H1 (cell line): Measurements from ENCODE around the gene SLC30A7. TPM values are rescaled to one million over a fixed set of nuclear protein-coding genes. Genes with fewer than 3 reads are reported as not detected.

ENCODE experiments used
- CTCF ChIA-PET: fragments of 300-600 bp; sonication (Branson Sonifier 250); formaldehyde crosslinking; loops from one replicate; lab custom pipeline; 2021; ENCODE audit not compliant: partially characterized antibody; lab: Charles Lee
- POLR2A ChIA-PET: fragments of 300-600 bp; sonication (Branson Sonifier 250); formaldehyde crosslinking; loops from one replicate; lab custom pipeline; 2021; ENCODE audit warnings: inconsistent platforms; ENCODE audit not compliant: partially characterized antibody; lab: Charles Lee
- DNase-seq, 2 experiments: peaks; one replicate each; pipeline versions ENCODE4 v3.0.0 to v3.0.0-alpha.2; 2010 to 2022; ENCODE audit warnings: low spot score in 2 of 2, low read depth in 1 of 2, mixed read lengths in 1 of 2
- FAIRE-seq: peaks from 2 replicates; lab custom pipeline; 2011; peaks lifted over from hg19 to GRCh38; lab: Jason Lieb, UNC
- H2AFZ ChIP-seq: 2 replicates; pipeline ENCODE4 v1.8.1; 2012; ENCODE audit warnings: low read length, inconsistent platforms
- H2AK5ac ChIP-seq: 2 replicates; pipeline ENCODE4 v1.6.1; 2013; ENCODE audit warnings: low read depth, low read length
- H2BK120ac ChIP-seq: replicated peaks from 2 replicates; pipeline ENCODE3; 2013; ENCODE audit warnings: low read depth, low read length, inconsistent platforms
- H2BK12ac ChIP-seq: 2 replicates; pipeline ENCODE4 v1.6.1; 2013; ENCODE audit warnings: low read depth, low read length
- H2BK15ac ChIP-seq: 2 replicates; pipeline ENCODE4 v1.6.1; 2013; ENCODE audit warnings: low read length
- H2BK20ac ChIP-seq: 2 replicates; pipeline ENCODE4 v1.6.1; 2013; ENCODE audit warnings: low read length
- H2BK5ac ChIP-seq: 2 replicates; pipeline ENCODE4 v1.6.1; 2013; ENCODE audit warnings: low read depth, low read length
- H3K14ac ChIP-seq: 2 replicates; pipeline ENCODE4 v1.6.1; 2013; ENCODE audit warnings: inconsistent platforms; ENCODE audit not compliant: insufficient read length
- H3K18ac ChIP-seq: 2 replicates; pipeline ENCODE4 v1.6.1; 2013; ENCODE audit warnings: low read length; ENCODE audit errors: extremely low read depth
- H3K23ac ChIP-seq: 2 replicates; pipeline ENCODE4 v1.6.1; 2013; ENCODE audit warnings: inconsistent platforms; ENCODE audit not compliant: insufficient read length
- H3K23me2 ChIP-seq: 2 replicates; pipeline ENCODE4 v1.6.1; 2013; ENCODE audit warnings: low read depth, low read length
- H3K27ac ChIP-seq: 2 replicates; pipeline ENCODE4 v1.6.1; 2011; ENCODE audit warnings: low read depth, low read length, inconsistent platforms
- H3K27me3 ChIP-seq, 4 experiments: replicated peaks in 1 of 4; 1 replicate in 1 of 4; 2 replicates in 3 of 4; pipeline versions ENCODE4 v1.6.1 to v1.8.1; 2011 to 2013; ENCODE audit warnings: low read length in 3 of 4, mild to moderate bottlenecking in 3 of 4, inconsistent platforms in 2 of 4, mixed read lengths in 2 of 4, moderate library complexity in 1 of 4; ENCODE audit not compliant: control insufficient read depth in 3 of 4, insufficient read depth in 3 of 4; ENCODE audit errors: extremely low read depth in 1 of 4
- H3K36me3 ChIP-seq, 4 experiments: 2 replicates each; pipeline versions ENCODE4 v1.6.1 to v1.8.1; 2011 to 2013; ENCODE audit warnings: mild to moderate bottlenecking in 4 of 4, low read length in 3 of 4, moderate library complexity in 2 of 4, control low read depth in 1 of 4, inconsistent platforms in 1 of 4; ENCODE audit not compliant: insufficient read depth in 4 of 4, control insufficient read depth in 2 of 4
- H3K4ac ChIP-seq: replicated peaks from 2 replicates; pipeline ENCODE3; 2013; ENCODE audit warnings: low read length, low read depth, mixed read lengths, inconsistent platforms; ENCODE audit not compliant: insufficient read length
- H3K4me1 ChIP-seq, 4 experiments: replicated peaks in 1 of 4; 1 replicate in 1 of 4; 2 replicates in 3 of 4; pipeline versions ENCODE4 v1.6.1 to v1.8.1; 2011 to 2013; ENCODE audit warnings: low read length in 3 of 4, inconsistent platforms in 2 of 4, mixed read lengths in 1 of 4; ENCODE audit not compliant: insufficient read depth in 4 of 4, control insufficient read depth in 3 of 4
- H3K4me2 ChIP-seq, 2 experiments: 2 replicates each; pipeline versions ENCODE4 v1.6.1 to v1.8.1; 2011 to 2013; ENCODE audit warnings: low read depth in 2 of 2, low read length in 2 of 2, control low read depth in 1 of 2, inconsistent platforms in 1 of 2, mild to moderate bottlenecking in 1 of 2; ENCODE audit not compliant: insufficient read depth in 1 of 2
- H3K4me3 ChIP-seq, 4 experiments: fragments of 200-600, 300-600 bp in 1 of 4; sonication (generic), shearing (Covaris generic), sonication (Bioruptor Twin) in 1 of 4; 2 replicates each; pipeline versions ENCODE4 v1.5.1 to v1.8.1; 2011 to 2016; ENCODE audit warnings: low read length in 4 of 4, low read depth in 3 of 4, control low read depth in 2 of 4, inconsistent platforms in 2 of 4, mild to moderate bottlenecking in 2 of 4, mixed read lengths in 1 of 4, moderate library complexity in 1 of 4; ENCODE audit not compliant: insufficient read depth in 2 of 4; ENCODE audit errors: extremely low read depth in 1 of 4
- H3K56ac ChIP-seq: replicated peaks from 2 replicates; pipeline ENCODE3; 2013; ENCODE audit warnings: low read depth, mild to moderate bottlenecking, mixed read lengths, low read length, inconsistent platforms; ENCODE audit not compliant: insufficient read length
- H3K79me1 ChIP-seq: 2 replicates; pipeline ENCODE4 v1.6.1; 2013; ENCODE audit warnings: low read depth, low read length, control low read depth
- H3K79me2 ChIP-seq, 2 experiments: 2 replicates each; pipeline versions ENCODE4 v1.6.1 to v1.8.1; 2012 to 2013; ENCODE audit warnings: low read length in 2 of 2, mild to moderate bottlenecking in 2 of 2, inconsistent platforms in 1 of 2; ENCODE audit not compliant: insufficient read depth in 2 of 2, control insufficient read depth in 1 of 2
- H3K9ac ChIP-seq, 4 experiments: replicated peaks in 1 of 4; 1 replicate in 1 of 4; 2 replicates in 3 of 4; pipeline versions ENCODE4 v1.6.1 to v1.8.1; 2011 to 2013; ENCODE audit warnings: low read depth in 3 of 4, low read length in 3 of 4, control low read depth in 2 of 4, mild to moderate bottlenecking in 2 of 4, moderate library complexity in 2 of 4, inconsistent platforms in 1 of 4; ENCODE audit errors: extremely low read depth in 1 of 4
- H3K9me3 ChIP-seq, 2 experiments: 2 replicates each; pipeline versions ENCODE4 v1.6.1 to v1.8.1; 2012 to 2013; ENCODE audit warnings: mild to moderate bottlenecking in 2 of 2, moderate library complexity in 2 of 2, control low read depth in 1 of 2, inconsistent platforms in 1 of 2, low read depth in 1 of 2, low read length in 1 of 2, mixed read lengths in 1 of 2; ENCODE audit not compliant: insufficient read depth in 2 of 2
- H4K20me1 ChIP-seq, 2 experiments: replicated peaks in 1 of 2; 2 replicates each; pipeline versions ENCODE3 to v1.8.1; 2011 to 2013; ENCODE audit warnings: inconsistent platforms in 2 of 2, low read length in 2 of 2, mild to moderate bottlenecking in 1 of 2; ENCODE audit not compliant: insufficient read depth in 2 of 2, control insufficient read depth in 1 of 2
- H4K5ac ChIP-seq: 2 replicates; pipeline ENCODE4 v1.6.1; 2013; ENCODE audit warnings: low read length, low read depth, mixed read lengths, inconsistent platforms; ENCODE audit not compliant: insufficient read length
- H4K8ac ChIP-seq: 2 replicates; pipeline ENCODE4 v1.8.0; 2013; ENCODE audit warnings: mild to moderate bottlenecking, moderate library complexity, low read length, inconsistent platforms; ENCODE audit not compliant: insufficient read depth; ENCODE audit errors: extremely low read depth
- H4K91ac ChIP-seq: replicated peaks from 2 replicates; pipeline ENCODE3; 2013; ENCODE audit warnings: low read length, mixed read lengths, inconsistent platforms; ENCODE audit not compliant: insufficient read length
- CEBPB ChIP-seq: IDR thresholded peaks from 2 replicates; pipeline ENCODE4 v1.6.1; 2012; ENCODE audit warnings: low read depth, low read length
- CHD2 ChIP-seq: IDR thresholded peaks from 2 replicates; pipeline ENCODE4 v1.6.1; 2012; ENCODE audit warnings: low read length, improper control_type of control experiment
- SP2 ChIP-seq: IDR thresholded peaks from 2 replicates; pipeline ENCODE4 v1.6.1; 2012; ENCODE audit warnings: mild to moderate bottlenecking, low read length, inconsistent platforms
- SP4 ChIP-seq: IDR thresholded peaks from 2 replicates; pipeline ENCODE4 v1.6.1; 2012; ENCODE audit warnings: low read length, inconsistent platforms
- YY1 ChIP-seq: IDR thresholded peaks from 2 replicates; pipeline ENCODE4 v1.6.1; 2011; ENCODE audit warnings: low read depth, mild to moderate bottlenecking, low read length
- WGBS, 2 experiments: shearing (Covaris generic) in 1 of 2; methylation state at CpG; one replicate each; pipeline versions ENCODE4 v1.1.6 to v1.1.7; 2013 to 2015; ENCODE audit warnings: low lambda C conversion rate in 2 of 2, mixed read lengths in 2 of 2, inconsistent platforms in 1 of 2, low coverage in 1 of 2, missing lambda C conversion rate in 1 of 2; ENCODE audit not compliant: insufficient replicate concordance in 2 of 2, insufficient coverage in 1 of 2, insufficient read length in 1 of 2; ENCODE audit errors: extremely low coverage in 1 of 2, missing lambda C conversion rate in 1 of 2; 5-methylcytosine and 5-hydroxymethylcytosine counted together
- polyA plus RNA-seq, 7 experiments: library from polyadenylated mRNA; depleted of rRNA in 3 of 7; stranded (reverse) in 5 of 7; unstranded in 2 of 7; fragments of >200 nt in 5 of 7; fragments of 200-250 nt in 2 of 7; gene quantifications; 1 replicate in 5 of 7; 2 replicates in 1 of 7; 4 replicates in 1 of 7; pipeline versions ENCODE4 v1.2.1 to v1.2.3, GENCODE V29; 2011 to 2013; ENCODE audit warnings: missing spikeins in 2 of 7, mixed read lengths in 2 of 7
- total RNA-seq: library from RNA; stranded (reverse); fragmentation: NEBNext Ultra II Directional; extraction: Animal tissue kit (Norgen Biotek cat#: 25700); gene quantifications from 2 replicates; pipeline ENCODE4 v1.2.1, GENCODE V29; 2021

Gene SLC30A7
- total and polyA plus RNA-seq, 2 of the 8 experiments (the other 6 are each of a cell fraction or from before 2014, with no cell fraction given): 5.5 to 22.1 TPM

DNA sequence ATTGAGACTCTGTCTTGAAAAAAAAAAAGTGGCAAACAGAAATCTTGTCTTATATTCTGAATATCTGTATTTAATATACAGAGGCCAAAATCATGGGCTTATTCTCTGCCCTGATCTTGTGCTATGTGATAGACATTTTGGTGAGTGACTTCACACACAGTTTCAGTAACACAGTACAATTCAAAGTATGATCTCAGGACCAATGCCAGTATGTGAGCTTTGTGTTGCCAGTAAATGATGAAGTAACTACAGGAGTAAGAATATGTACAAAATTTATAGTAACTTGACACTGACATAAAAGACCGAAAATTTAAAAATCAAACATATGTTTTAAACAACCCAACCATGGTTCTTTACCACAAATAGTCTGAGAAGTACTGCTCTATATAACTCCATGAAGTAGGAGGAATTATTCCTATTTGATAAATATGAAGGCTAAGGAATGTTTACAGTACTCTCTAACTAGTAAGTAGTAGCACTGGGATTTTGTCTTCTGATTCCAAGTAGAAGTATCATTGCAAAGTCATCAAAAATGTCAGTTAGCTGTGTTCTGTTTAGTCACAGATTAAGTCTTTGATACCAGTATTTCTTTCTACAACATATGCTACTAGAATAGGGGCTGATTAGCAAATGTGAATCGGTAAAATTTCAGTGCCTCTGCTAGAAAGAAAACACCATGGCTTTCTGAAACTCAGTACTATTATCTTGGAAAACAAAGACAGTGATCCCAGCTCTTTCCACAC, 104.4 kb downstream of the SLC30A7 start:
- Histone ChIP-seq H2BK20ac (no peak overlapping the region), H3K14ac (no peak overlapping the region), H2BK12ac (no peak overlapping the region), H2BK5ac (no peak overlapping the region), H3K18ac (no peak overlapping the region), H3K56ac (no peak overlapping the region), H3K23ac (no peak overlapping the region), H4K91ac (no peak overlapping the region), H4K8ac (no peak overlapping the region), H2BK15ac (no peak overlapping the region), H3K23me2 (no peaks in the 10 kb centered on the region), H3K4me3 (no peak overlapping the region), H3K27me3 (no peaks in the 10 kb centered on the region), H2AFZ (no peak overlapping the region), H3K36me3 (peaks cover 0 to 26% (median 9%) of the 10 kb centered on the region in 4 experiments; a peak in 6 of 8 replicates), H4K20me1 (no peaks in the 10 kb centered on the region), H3K4me2 (no peak overlapping the region), H2BK120ac (no peak overlapping the region), H3K79me2 (no peaks in the 10 kb centered on the region), H3K79me1 (no peaks in the 10 kb centered on the region), H3K9ac (no peak overlapping the region), H2AK5ac (no peak overlapping the region), H3K9me3 (no peaks in the 10 kb centered on the region), H3K27ac (no peak overlapping the region), H3K4ac (no peak overlapping the region), H3K4me1 (peaks cover 0 to 4% (median 0%) of the 10 kb centered on the region in 4 experiments; a peak in 1 of 7 replicates), H4K5ac (no peak overlapping the region)
- ChIA-PET CTCF (no interaction called here), POLR2A (no interaction called here)
- 83% methylated on average over 2 of the region's 2 CpGs; no CpG with 5 or more reads in 1 of the 2 experiments for WGBS, 2 experiments
- no peak for DNase-seq
- TF ChIP-seq SP4 (no peak), CHD2 (no peak), SP2 (no peak), YY1 (no peak), CEBPB (no peak)
- no peak for FAIRE-seq
